Stomach (tissue), 4 donors: ENCODE results near the gene USP3.

Experiments
- POLR2A ChIP-seq, 4 donors: fragments of 450-650 bp; IDR thresholded peaks; one replicate each; pipeline ENCODE4 v1.6.1; 2016; ENCODE audit warnings: antibody characterized with exemption in 4 of 4, control low read depth in 2 of 4, mild to moderate bottlenecking in 1 of 4, moderate library complexity in 1 of 4
- POLR2AphosphoS5 ChIP-seq, 3 donors: sonication (generic); formaldehyde crosslinking; IDR thresholded peaks; one replicate each; pipeline ENCODE4 v1.6.1; 2016; ENCODE audit warnings: antibody characterized with exemption in 3 of 3
- TF ChIP-seq, protein P1 (sequence below), 7 experiments: fragments of 450-650 bp in 4 of 7; fragments of 200-600 bp in 3 of 7; sonication (generic) in 3 of 7; IDR thresholded peaks; one replicate each; pipeline ENCODE4 v1.5.1; 2016 to 2019; ENCODE audit warnings: antibody characterized with exemption in 7 of 7, control low read depth in 2 of 7, mild to moderate bottlenecking in 1 of 7

DNA sequence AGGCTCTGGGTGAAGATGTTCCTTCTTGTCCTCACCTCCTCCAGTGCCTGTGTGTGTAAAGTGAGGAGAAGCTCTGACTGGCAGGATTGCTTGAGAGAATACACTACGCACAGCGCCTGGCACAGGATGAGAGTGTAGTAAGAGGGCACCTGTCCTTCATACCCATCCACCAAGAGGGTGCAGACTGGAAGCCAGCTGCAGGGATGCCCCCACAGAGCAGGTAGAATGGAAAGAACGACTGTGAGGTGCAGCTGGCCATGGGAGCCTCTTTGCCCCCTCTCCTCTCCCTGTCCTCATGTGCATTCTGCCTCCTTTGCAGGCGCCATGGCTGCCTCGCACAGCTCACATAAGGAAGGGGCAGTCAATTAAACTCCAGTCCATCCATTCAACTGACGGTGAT lies 105.1 kb downstream of the USP3 start:
- TF ChIP-seq, protein P1, sequence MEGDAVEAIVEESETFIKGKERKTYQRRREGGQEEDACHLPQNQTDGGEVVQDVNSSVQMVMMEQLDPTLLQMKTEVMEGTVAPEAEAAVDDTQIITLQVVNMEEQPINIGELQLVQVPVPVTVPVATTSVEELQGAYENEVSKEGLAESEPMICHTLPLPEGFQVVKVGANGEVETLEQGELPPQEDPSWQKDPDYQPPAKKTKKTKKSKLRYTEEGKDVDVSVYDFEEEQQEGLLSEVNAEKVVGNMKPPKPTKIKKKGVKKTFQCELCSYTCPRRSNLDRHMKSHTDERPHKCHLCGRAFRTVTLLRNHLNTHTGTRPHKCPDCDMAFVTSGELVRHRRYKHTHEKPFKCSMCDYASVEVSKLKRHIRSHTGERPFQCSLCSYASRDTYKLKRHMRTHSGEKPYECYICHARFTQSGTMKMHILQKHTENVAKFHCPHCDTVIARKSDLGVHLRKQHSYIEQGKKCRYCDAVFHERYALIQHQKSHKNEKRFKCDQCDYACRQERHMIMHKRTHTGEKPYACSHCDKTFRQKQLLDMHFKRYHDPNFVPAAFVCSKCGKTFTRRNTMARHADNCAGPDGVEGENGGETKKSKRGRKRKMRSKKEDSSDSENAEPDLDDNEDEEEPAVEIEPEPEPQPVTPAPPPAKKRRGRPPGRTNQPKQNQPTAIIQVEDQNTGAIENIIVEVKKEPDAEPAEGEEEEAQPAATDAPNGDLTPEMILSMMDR (IDR thresholded peaks at IDR 0.05), result no peak
- TF ChIP-seq POLR2A (IDR thresholded peaks at IDR 0.05) (no peak), POLR2AphosphoS5 (IDR thresholded peaks at IDR 0.05) (no peak)
